Activated naive CD4-positive, alpha-beta T cell treated with anti-CD3 and anti-CD28 coated beads, Interleukin-2, amount 50 U/mL, for 24 hours (primary cell): Measurements from ENCODE around the gene ACTL8.

ENCODE experiments used
- H3K27ac Mint-ChIP-seq: one replicate; pipeline ENCODE4 v1.8.0; 2021; ENCODE audit warnings: mild to moderate bottlenecking, mixed read lengths
- H3K27me3 Mint-ChIP-seq: one replicate; pipeline ENCODE4 v1.8.0; 2021; ENCODE audit warnings: mixed read lengths
- H3K36me3 Mint-ChIP-seq: one replicate; pipeline ENCODE4 v1.8.0; 2021; ENCODE audit warnings: mixed read lengths
- H3K4me1 Mint-ChIP-seq: one replicate; pipeline ENCODE4 v1.8.0; 2021; ENCODE audit warnings: mixed read lengths
- H3K4me3 Mint-ChIP-seq: one replicate; pipeline ENCODE4 v1.8.0; 2021; ENCODE audit warnings: mild to moderate bottlenecking, mixed read lengths
- H3K9me3 Mint-ChIP-seq: one replicate; pipeline ENCODE4 v1.8.0; 2021; ENCODE audit warnings: mixed read lengths

ACTL8 gene

DNA sequence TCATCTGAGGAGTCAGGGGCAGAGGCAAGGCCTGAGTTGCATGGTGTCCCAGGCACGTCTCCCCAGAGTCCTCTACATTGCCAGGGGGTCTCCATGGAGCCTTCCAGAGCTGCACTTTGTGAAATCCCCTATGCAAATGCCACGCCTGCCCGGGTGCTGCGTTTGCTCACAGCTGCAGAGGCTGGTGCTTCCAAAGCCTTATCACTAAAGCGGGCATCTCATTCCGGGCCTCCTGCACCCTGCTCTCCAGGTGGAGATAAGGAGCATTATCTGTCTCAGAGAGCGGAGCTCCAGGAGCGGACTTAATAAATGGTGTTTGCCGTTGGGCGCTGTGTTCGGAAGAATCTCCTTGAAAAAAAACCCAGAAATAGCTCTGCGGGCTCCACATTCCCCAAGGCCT lies 25.9 kb upstream of the ACTL8 start:
- H3K27me3 Mint-ChIP-seq = no peaks in the 10 kb centered on the region
- H3K36me3 Mint-ChIP-seq = no peaks in the 10 kb centered on the region
- no peak overlapping the region for H3K4me3 Mint-ChIP-seq
- H3K4me1 Mint-ChIP-seq = no peaks in the 10 kb centered on the region
- no peak overlapping the region for H3K27ac Mint-ChIP-seq
- no peaks in the 10 kb centered on the region for H3K9me3 Mint-ChIP-seq

DNA sequence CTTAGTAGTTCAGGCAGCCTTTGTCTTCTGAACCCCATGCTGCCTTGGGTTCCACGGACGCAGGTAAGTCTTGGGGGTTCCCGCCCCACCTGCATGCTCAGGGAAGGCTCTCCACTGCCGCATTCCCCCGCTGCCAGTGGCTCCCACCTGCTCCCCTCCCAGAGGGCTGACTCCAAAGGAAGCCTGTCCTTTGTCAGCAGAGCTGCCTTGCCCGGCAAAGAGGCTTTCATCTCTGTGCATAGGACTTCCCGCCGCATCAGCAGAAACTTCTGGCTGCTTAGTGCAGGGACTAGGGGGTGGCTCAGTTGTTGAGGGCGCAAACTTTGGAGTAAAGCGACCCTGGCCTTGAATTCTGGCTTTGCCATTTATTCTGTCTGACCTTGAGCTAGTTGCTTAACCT lies 25.2 kb upstream of the ACTL8 start:
- H3K27me3 Mint-ChIP-seq = no peaks in the 10 kb centered on the region
- no peaks in the 10 kb centered on the region for H3K36me3 Mint-ChIP-seq
- no peak overlapping the region for H3K27ac Mint-ChIP-seq
- H3K4me3 Mint-ChIP-seq = no peak overlapping the region
- H3K9me3 Mint-ChIP-seq = no peaks in the 10 kb centered on the region
- no peaks in the 10 kb centered on the region for H3K4me1 Mint-ChIP-seq

DNA sequence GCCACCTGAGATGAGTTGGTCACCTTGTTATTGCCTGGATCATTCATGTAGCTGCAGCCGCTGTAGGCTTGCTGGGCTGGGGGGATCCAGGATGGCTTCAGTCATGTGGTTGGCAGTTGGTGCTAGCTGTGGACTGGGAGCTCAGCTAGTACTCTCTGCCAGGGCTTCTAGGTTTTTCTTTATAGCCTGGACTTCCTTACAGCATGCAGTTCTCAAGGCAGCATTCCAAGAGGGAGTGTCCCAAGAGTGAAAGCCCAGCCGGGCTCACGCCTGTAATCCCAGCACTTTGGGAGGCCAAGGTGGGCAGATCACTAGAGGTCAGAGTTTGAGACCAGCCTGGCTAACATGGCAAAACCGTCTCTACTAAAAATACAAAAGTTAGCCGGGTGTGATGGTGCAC lies 23.7 kb upstream of the ACTL8 start:
- Mint-ChIP-seq H3K4me1 (no peaks in the 10 kb centered on the region), H3K27me3 (no peaks in the 10 kb centered on the region), H3K4me3 (no peak overlapping the region), H3K27ac (no peak overlapping the region), H3K36me3 (no peaks in the 10 kb centered on the region), H3K9me3 (no peaks in the 10 kb centered on the region)

DNA sequence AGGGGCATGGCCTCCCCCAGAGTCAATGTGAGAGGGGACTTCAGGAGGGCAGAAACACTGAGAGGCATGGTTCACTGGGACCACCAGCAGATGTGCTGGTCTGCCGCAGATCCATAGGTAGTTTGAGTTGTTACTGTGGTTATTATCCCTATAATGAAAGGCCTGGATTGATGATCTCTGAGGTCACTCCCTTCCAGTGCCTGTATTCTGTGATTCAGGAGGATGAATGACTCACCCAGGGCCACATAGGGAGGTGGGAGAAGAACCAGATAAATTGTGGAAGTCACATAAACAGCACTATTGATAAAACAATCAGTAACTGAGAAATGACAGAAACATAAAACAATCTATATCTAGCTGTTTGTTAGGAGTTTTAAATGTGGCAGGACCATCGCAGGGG lies 22.7 kb upstream of the ACTL8 start:
- Mint-ChIP-seq H3K4me1 (no peaks in the 10 kb centered on the region), H3K36me3 (no peaks in the 10 kb centered on the region), H3K9me3 (no peaks in the 10 kb centered on the region), H3K27ac (no peak overlapping the region), H3K27me3 (peaks cover 1% of the 10 kb centered on the region), H3K4me3 (no peak overlapping the region)

DNA sequence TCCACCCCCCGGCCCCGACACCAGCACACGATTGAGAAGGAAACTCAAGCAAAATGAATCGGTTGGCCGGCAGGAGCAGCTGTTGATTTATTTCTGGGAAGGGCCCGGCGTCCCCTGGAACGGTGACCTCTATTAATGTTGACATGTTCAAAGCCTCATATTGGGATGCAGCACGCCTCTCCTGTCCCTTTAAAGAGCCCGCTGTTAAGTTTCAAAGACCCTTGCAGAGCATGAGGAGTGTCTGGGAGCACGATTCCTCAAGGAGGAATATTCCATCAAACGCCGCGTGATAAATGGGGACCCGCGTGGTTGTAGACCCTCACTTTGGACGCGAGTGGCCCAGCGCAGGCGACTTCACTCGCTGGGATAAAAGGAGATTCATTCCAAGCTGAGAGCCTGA lies 21.5 kb upstream of the ACTL8 start:
- Mint-ChIP-seq H3K4me1 (no peaks in the 10 kb centered on the region), H3K36me3 (no peaks in the 10 kb centered on the region), H3K27me3 (peaks cover 5% of the 10 kb centered on the region), H3K27ac (no peak overlapping the region), H3K4me3 (no peak overlapping the region), H3K9me3 (no peaks in the 10 kb centered on the region)

DNA sequence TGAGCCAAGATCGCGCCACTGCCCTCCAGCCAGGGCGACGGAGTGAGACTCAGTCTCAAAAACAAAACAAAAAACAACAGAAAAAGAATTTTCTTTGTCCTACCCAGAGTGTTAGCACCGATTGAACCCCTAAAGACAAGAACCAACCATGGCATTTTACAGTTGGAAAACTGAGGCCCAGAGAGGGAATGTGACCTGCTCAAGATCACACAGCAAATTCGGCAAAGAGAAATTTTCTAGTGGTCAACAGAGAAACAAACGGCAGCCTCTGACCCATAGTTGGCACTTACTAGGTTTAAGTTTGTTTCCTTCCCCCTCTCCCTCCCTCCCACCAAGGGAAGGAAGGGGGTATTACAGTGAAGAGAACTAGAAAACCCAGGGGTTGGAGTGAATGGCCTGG lies 20.5 kb upstream of the ACTL8 start:
- no peak overlapping the region for H3K4me3 Mint-ChIP-seq
- H3K27ac Mint-ChIP-seq = no peak overlapping the region
- no peaks in the 10 kb centered on the region for H3K4me1 Mint-ChIP-seq
- H3K9me3 Mint-ChIP-seq = no peaks in the 10 kb centered on the region
- peaks cover 5% of the 10 kb centered on the region for H3K27me3 Mint-ChIP-seq
- H3K36me3 Mint-ChIP-seq = no peaks in the 10 kb centered on the region

DNA sequence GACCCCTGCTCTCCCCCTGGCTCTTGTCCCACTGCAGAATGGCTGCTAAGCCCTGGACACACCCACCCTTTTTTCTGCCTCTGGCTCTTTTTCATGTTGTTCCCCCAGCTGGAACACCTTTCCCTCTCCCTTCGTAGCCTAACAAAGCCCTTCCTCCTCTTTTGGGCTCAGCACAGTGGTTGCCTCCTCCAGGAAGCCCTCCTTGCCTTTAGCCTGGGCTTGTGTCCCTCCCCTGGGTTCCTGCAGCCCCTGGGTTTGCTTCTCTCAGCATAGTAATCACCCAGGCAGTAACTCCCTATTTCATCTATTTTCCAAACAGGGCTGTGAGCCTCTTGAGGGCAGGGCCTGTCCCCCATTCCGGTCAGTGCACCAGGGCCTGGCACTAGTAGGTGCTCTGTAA lies 19.8 kb upstream of the ACTL8 start:
- H3K4me3 Mint-ChIP-seq = no peak overlapping the region
- H3K36me3 Mint-ChIP-seq = no peaks in the 10 kb centered on the region
- H3K27ac Mint-ChIP-seq = no peak overlapping the region
- H3K9me3 Mint-ChIP-seq = no peaks in the 10 kb centered on the region
- no peaks in the 10 kb centered on the region for H3K4me1 Mint-ChIP-seq
- H3K27me3 Mint-ChIP-seq = peaks cover 5% of the 10 kb centered on the region

DNA sequence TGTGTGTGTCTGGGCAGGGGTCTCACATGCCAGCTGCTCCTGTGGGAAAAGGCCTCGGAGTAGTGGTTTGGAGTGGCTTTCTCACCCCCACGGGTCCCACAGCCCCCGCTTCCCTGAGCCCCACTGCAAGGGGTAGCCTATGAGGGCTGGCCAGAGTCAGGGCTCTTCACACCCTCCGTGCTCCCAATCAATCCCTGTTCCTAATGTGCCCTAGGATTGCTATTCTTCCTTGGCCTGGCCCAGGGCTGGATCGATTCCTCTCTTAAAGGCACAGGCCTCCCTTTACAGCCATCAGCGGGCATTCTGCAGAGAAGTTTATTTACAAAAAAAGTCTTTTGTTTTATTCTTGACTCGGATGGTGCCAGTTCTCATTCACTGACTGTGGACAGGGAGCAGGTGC lies 19.3 kb upstream of the ACTL8 start:
- Mint-ChIP-seq H3K4me3 (no peak overlapping the region), H3K4me1 (no peaks in the 10 kb centered on the region), H3K9me3 (no peaks in the 10 kb centered on the region), H3K27me3 (peaks cover 5% of the 10 kb centered on the region), H3K27ac (no peak overlapping the region), H3K36me3 (no peaks in the 10 kb centered on the region)

DNA sequence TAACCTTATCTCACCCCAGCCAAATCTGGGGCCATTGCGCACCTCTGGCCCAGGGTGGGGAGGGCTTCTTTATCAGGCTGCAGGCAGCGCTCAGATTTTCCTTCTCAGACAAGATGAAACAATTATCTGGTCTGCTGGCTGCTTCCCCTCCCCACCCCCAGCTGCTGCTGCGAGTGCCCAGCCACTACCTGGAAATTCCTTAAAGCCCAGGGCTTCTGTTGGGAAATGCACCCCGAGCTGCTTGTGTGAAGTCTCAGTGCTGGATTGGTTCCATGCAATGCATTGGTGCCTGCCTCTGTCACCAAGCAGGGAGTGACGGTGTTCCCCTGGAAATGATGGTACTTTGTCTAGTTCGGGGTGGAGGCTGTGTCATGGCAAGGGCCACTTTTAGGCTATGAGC lies 18.5 kb upstream of the ACTL8 start:
- no peaks in the 10 kb centered on the region for H3K36me3 Mint-ChIP-seq
- no peaks in the 10 kb centered on the region for H3K4me1 Mint-ChIP-seq

DNA sequence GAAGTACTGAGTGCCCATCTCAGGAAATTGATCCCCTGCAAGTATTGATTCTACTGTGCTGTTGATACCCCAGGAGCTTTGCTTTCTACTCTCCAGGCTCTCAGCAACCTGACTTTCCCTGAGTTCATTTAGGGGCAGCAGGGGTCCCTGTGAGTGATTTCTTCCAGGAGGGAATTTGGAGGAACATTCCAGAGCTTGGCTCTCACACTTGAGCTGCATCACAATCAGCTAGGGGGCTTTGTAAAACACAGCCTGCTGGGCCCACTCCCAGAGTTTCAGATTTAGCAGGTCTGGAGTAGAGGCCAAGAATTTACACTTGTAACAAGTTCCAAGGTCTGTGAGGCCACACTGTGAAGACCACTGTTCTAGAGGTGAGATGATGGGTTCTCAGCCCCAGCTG lies 16.1 kb upstream of the ACTL8 start:
- H3K4me3 Mint-ChIP-seq = no peak overlapping the region
- H3K36me3 Mint-ChIP-seq = no peaks in the 10 kb centered on the region
- H3K27ac Mint-ChIP-seq = no peak overlapping the region
- H3K4me1 Mint-ChIP-seq = no peaks in the 10 kb centered on the region
- no peaks in the 10 kb centered on the region for H3K9me3 Mint-ChIP-seq
- H3K27me3 Mint-ChIP-seq = peaks cover 11% of the 10 kb centered on the region

More for the DNA sequence above, 18.5 kb upstream of the ACTL8 start:
- Mint-ChIP-seq H3K27ac (no peak overlapping the region), H3K4me3 (no peak overlapping the region), H3K9me3 (no peaks in the 10 kb centered on the region), H3K27me3 (peaks cover 8% of the 10 kb centered on the region)

DNA sequence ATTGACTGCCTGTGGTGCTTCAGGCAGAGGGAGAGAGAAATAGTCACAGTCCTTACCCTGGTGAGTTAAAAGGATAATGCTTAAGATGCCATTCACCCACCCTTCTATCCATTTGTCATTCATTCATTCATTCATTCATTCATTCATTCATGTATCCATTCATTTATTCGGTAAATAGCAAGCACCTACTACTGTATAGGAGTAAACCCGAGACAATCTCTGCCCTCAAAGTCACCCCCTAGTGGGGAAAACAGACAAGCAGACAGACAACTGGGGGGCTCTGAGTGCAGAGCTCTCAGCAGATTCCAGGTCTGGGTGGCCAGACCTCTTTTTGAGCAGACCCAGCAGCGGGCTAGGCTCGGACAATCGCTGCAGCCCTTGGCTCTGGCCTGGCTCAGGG lies 14.1 kb upstream of the ACTL8 start:
- no peaks in the 10 kb centered on the region for H3K9me3 Mint-ChIP-seq
- no peaks in the 10 kb centered on the region for H3K4me1 Mint-ChIP-seq
- no peaks in the 10 kb centered on the region for H3K36me3 Mint-ChIP-seq
- peaks cover 15% of the 10 kb centered on the region for H3K27me3 Mint-ChIP-seq
- H3K27ac Mint-ChIP-seq = no peak overlapping the region
- no peak overlapping the region for H3K4me3 Mint-ChIP-seq

DNA sequence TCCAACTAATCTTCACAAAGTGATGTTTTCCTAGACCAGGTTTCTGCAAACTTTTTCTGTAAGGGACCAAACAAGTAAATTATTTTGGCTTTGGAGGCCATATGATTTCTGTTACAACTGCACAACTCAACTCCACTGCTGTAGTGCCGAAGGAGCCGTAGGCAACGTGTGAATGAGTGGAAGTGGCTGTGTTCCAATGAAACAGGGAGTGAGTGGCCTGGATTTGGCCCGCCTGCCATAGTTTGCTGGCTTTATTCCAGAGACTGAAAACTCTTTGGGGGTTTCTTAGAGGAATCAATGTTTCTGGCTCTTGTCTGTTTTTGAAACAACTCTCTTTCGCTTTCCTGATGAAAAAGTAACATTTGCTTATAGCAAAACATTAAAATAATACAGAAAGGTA lies 12.6 kb upstream of the ACTL8 start:
- Mint-ChIP-seq H3K36me3 (no peaks in the 10 kb centered on the region), H3K9me3 (no peaks in the 10 kb centered on the region), H3K27me3 (peaks cover 13% of the 10 kb centered on the region), H3K4me3 (no peak overlapping the region), H3K4me1 (no peaks in the 10 kb centered on the region), H3K27ac (no peak overlapping the region)

DNA sequence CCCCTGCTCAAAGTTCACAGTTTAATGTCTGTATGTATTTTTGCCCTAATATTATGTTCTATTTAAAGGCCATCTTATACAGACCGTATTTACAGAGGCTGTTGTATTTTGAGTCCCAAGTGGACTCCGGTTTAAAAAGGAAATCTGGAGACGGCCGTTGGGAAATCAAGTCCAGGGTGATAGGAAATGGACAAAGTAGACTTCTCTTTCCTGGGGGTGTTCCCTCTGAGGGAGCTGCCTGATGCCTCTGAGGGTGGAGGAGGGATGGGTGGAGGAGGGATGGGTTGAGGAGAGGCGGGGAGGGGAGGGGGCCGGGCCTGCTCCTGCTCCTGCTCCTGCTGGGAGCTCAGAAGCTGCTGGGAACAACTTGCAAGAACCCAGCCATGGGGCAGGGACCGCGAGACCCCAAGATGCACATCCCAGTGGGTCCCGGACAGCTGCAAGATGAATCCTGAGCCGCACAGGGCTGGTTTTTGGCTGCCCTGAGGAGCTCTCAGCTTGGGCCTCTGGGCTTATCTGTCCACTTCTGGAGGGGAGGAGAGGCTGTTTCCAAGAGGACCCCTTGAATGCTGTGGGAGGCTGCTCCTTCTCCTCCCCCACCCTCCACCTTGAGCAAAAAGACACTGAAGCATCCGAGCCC lies 12.0 kb upstream of the ACTL8 start:
- H3K9me3 Mint-ChIP-seq = no peaks in the 10 kb centered on the region

DNA sequence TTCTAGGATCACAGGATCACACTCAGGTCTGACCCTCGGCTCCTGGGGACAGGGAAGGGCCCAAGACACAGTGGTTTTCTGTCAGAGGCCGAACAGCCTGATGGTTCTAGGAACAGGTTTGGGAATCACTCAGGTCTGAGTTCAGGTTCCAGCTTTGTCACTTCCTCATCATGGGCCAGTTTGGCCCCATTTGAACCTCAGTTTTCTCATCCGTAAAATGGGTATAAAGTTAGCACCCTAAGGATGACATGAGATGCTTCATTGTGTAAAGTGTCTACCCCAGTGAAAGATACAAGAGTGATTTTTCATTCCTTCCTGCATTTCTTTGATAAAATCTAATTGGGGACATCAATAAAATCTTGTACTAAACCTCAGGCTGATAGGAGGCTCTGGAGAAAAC lies 11.2 kb upstream of the ACTL8 start:
- Mint-ChIP-seq H3K36me3 (no peaks in the 10 kb centered on the region), H3K4me3 (no peak overlapping the region), H3K9me3 (no peaks in the 10 kb centered on the region), H3K27me3 (peaks cover 10% of the 10 kb centered on the region), H3K4me1 (no peaks in the 10 kb centered on the region), H3K27ac (no peak overlapping the region)

More for the DNA sequence above, 12.0 kb upstream of the ACTL8 start:
- Mint-ChIP-seq H3K27ac (no peak overlapping the region), H3K4me3 (no peak overlapping the region), H3K4me1 (no peaks in the 10 kb centered on the region), H3K36me3 (no peaks in the 10 kb centered on the region), H3K27me3 (peaks cover 10% of the 10 kb centered on the region)

DNA sequence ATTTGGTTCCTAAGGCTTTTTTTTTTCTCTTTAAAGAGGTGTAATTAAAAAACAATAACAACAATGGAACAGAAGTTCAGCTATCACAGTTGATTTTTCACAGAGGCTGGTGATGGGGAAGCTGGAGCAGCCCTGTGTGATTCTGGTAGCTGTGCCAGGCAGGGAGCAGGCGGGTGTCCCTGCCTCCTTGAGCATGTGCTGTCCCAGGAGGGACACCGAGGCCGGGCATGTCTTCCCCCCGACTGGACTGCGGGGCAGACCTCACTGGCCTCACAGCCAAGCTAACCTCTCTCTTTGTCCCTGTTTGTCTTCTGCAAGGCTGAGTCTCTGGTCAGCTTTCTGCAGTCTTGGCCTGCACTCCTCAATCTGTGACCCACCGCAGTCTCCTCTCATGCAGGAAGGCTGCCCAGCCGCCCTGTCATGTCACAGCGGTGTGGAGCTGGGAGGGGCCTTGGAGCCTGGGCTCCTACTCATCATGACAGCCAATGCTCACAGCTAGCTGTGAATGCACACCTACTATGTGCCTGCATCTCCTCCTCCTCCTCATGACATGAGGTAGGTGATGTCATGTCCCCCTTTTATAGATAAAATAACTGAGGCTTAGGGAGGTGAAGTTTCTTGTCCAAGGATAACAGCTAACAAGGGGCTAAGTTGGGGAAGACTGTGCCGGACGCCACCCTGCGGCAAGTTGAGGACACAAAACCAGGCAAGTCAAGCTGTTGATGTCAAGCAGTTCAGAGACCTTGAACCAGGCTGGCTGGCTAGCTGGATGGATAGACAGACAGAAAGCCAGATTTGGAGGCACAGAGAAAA lies 10.3 kb upstream of the ACTL8 start:
- Mint-ChIP-seq H3K36me3 (no peaks in the 10 kb centered on the region), H3K4me1 (no peaks in the 10 kb centered on the region), H3K9me3 (no peaks in the 10 kb centered on the region), H3K4me3 (no peak overlapping the region), H3K27me3 (peaks cover 10% of the 10 kb centered on the region), H3K27ac (no peak overlapping the region)

DNA sequence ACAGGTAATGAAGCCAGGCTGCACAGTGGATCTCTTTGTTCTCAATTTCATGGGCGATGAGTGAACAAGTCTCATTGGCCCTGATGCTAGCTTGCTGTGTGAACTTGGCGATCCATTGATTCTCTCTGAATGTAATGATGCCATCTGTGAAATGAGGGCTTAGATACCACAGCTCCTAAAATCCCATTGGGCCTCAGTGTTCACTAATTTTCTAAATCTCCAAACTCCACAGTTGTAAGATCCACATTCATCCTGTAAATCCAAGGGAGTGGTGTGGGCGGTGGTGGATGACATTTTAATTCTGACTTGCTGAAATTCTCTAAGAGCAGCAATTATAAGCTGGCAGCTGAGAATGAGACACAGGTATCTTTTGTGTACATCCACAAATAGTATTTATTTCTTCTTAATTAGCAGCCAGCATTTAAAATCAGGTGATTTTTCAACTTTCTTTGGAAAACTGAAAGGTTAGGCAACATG lies 9.6 kb upstream of the ACTL8 start:
- Mint-ChIP-seq H3K4me3 (no peak overlapping the region), H3K27me3 (peaks cover 14% of the 10 kb centered on the region), H3K36me3 (no peaks in the 10 kb centered on the region), H3K27ac (no peak overlapping the region), H3K4me1 (no peaks in the 10 kb centered on the region), H3K9me3 (no peaks in the 10 kb centered on the region)
